IMR-90 (cell line): ENCODE measurements around the gene KDELR1. TPM values are rescaled to one million over a fixed set of nuclear protein-coding genes. Genes with fewer than 3 reads are reported as not detected.

ENCODE experiments used
- ATAC-seq: fragments of 200-7000 bp; cut with Tn5 transposase; 2 replicates; pipeline ENCODE4 v1.9.1; 2020; ENCODE audit warnings: low read depth, mild to moderate bottlenecking, moderate library complexity
- BruUV-seq: library from RNA; stranded (reverse); fragments of 400-500 nt; replicated peaks from 2 replicates; lab custom pipeline; 2021; lab: Mats Ljungman, UMichigan
- CTCF ChIA-PET: fragments of 300-600 bp; formaldehyde crosslinking; extraction: SDS; loops from one replicate; lab custom pipeline; 2021; ENCODE audit warnings: antibody characterized with exemption; lab: Yijun Ruan, JAX
- POLR2A ChIA-PET: fragments of 300-600 bp; sonication (Branson Sonifier 250); formaldehyde crosslinking; loops from one replicate; lab custom pipeline; 2022; ENCODE audit warnings: antibody characterized with exemption; ENCODE audit not compliant: unreplicated experiment; lab: Charles Lee
- DNase-seq: peaks from one replicate; pipeline ENCODE4 v3.0.0; 2013
- H2AFZ ChIP-seq: replicated peaks from 2 replicates; pipeline ENCODE3; 2013; ENCODE audit warnings: low read length, mild to moderate bottlenecking; ENCODE audit not compliant: poor library complexity
- H2AK5ac ChIP-seq: 2 replicates; pipeline ENCODE4 v1.6.1; 2013; ENCODE audit warnings: low read depth, low read length, inconsistent platforms
- H2AK9ac ChIP-seq: replicated peaks from 2 replicates; pipeline ENCODE3; 2013; ENCODE audit warnings: mild to moderate bottlenecking, low read depth, low read length, moderate library complexity; ENCODE audit not compliant: poor library complexity
- H2BK120ac ChIP-seq: 2 replicates; pipeline ENCODE4 v1.6.1; 2013; ENCODE audit warnings: low read depth, low read length, inconsistent platforms
- H2BK15ac ChIP-seq: 3 replicates; pipeline ENCODE4 v1.6.1; 2013; ENCODE audit warnings: low read depth, low read length, inconsistent platforms
- H2BK20ac ChIP-seq: 2 replicates; pipeline ENCODE4 v1.6.1; 2013; ENCODE audit warnings: low read depth, mild to moderate bottlenecking, inconsistent platforms, low read length, moderate library complexity
- H2BK5ac ChIP-seq: 2 replicates; pipeline ENCODE4 v1.6.1; 2013; ENCODE audit warnings: mild to moderate bottlenecking, low read depth, low read length, inconsistent platforms; ENCODE audit not compliant: poor library complexity, severe bottlenecking
- H3K14ac ChIP-seq: replicated peaks from 2 replicates; pipeline ENCODE4 v1.6.1; 2013; ENCODE audit warnings: low read depth, low read length, inconsistent platforms
- H3K18ac ChIP-seq: 2 replicates; pipeline ENCODE4 v1.6.1; 2013; ENCODE audit warnings: low read depth, low read length, control low read depth
- H3K23ac ChIP-seq: 2 replicates; pipeline ENCODE4 v1.6.1; 2013; ENCODE audit warnings: low read depth, low read length, inconsistent platforms
- H3K27ac ChIP-seq: 2 replicates; pipeline ENCODE4 v1.5.1; 2013; ENCODE audit warnings: mild to moderate bottlenecking, control low read depth, low read length; ENCODE audit not compliant: insufficient read depth
- H3K27me3 ChIP-seq: 2 replicates; pipeline ENCODE4 v1.6.1; 2013; ENCODE audit warnings: low read length; ENCODE audit not compliant: control insufficient read depth, insufficient read depth
- H3K36me3 ChIP-seq: 2 replicates; pipeline ENCODE4 v1.6.1; 2013; ENCODE audit warnings: low read length, mixed read lengths; ENCODE audit not compliant: control insufficient read depth, insufficient read depth
- H3K4ac ChIP-seq: 2 replicates; pipeline ENCODE4 v1.6.1; 2013; ENCODE audit warnings: low read depth, low read length, inconsistent platforms
- H3K4me1 ChIP-seq: 2 replicates; pipeline ENCODE4 v1.6.1; 2013; ENCODE audit warnings: low read length, mixed read lengths; ENCODE audit not compliant: control insufficient read depth, insufficient read depth
- H3K4me2 ChIP-seq: 2 replicates; pipeline ENCODE4 v1.6.1; 2013; ENCODE audit warnings: low read depth, mild to moderate bottlenecking, control low read depth, low read length, moderate library complexity
- H3K4me3 ChIP-seq: 2 replicates; pipeline ENCODE4 v1.5.1; 2013; ENCODE audit warnings: low read depth, mild to moderate bottlenecking, control low read depth, low read length, moderate library complexity; ENCODE audit not compliant: insufficient read depth
- H3K56ac ChIP-seq: 2 replicates; pipeline ENCODE4 v1.6.1; 2013; ENCODE audit warnings: low read length, inconsistent platforms; ENCODE audit not compliant: insufficient read depth; ENCODE audit errors: extremely low read depth
- H3K79me1 ChIP-seq, 2 experiments: 2 replicates each; pipeline ENCODE4 v1.6.1; 2013; ENCODE audit warnings: low read length in 2 of 2, inconsistent platforms in 1 of 2, low read depth in 1 of 2
- H3K9ac ChIP-seq: 2 replicates; pipeline ENCODE4 v1.6.1; 2013; ENCODE audit warnings: low read depth, low read length, control low read depth
- H3K9me1 ChIP-seq: 2 replicates; pipeline ENCODE4 v1.6.1; 2013; ENCODE audit warnings: low read length, inconsistent platforms; ENCODE audit not compliant: insufficient read depth
- H3K9me3 ChIP-seq: 2 replicates; pipeline ENCODE4 v1.6.1; 2013; ENCODE audit warnings: low read length; ENCODE audit not compliant: control insufficient read depth, insufficient read depth
- H4K20me1 ChIP-seq: 2 replicates; pipeline ENCODE4 v1.6.1; 2013; ENCODE audit warnings: low read length, inconsistent platforms; ENCODE audit not compliant: insufficient read depth
- H4K5ac ChIP-seq: 2 replicates; pipeline ENCODE4 v1.6.1; 2013; ENCODE audit warnings: mild to moderate bottlenecking, low read depth, low read length, control low read depth
- H4K8ac ChIP-seq, 2 experiments: 2 replicates each; pipeline ENCODE4 v1.6.1; 2013; ENCODE audit warnings: low read depth in 2 of 2, low read length in 2 of 2, control low read depth in 1 of 2, inconsistent platforms in 1 of 2
- H4K91ac ChIP-seq: 2 replicates; pipeline ENCODE4 v1.6.1; 2013; ENCODE audit warnings: low read depth, low read length, inconsistent platforms; ENCODE audit not compliant: insufficient read depth
- BHLHE40 ChIP-seq: fragments of 150-350 bp; IDR thresholded peaks from 2 replicates; pipeline ENCODE4 v1.6.1; 2016; ENCODE audit warnings: mild to moderate bottlenecking, low read depth, low read length
- CEBPB ChIP-seq: IDR thresholded peaks from 2 replicates; pipeline ENCODE4 v1.6.1; 2012; ENCODE audit warnings: low read depth, low read length, improper control_type of control experiment
- CHD1 ChIP-seq: IDR thresholded peaks from 2 replicates; pipeline ENCODE4 v1.6.1; 2012; ENCODE audit warnings: low read depth, low read length, improper control_type of control experiment
- FOS ChIP-seq: fragments of 150-350 bp; IDR thresholded peaks from 2 replicates; pipeline ENCODE4 v1.6.1; 2016; ENCODE audit warnings: low read depth, low read length
- MAFK ChIP-seq: IDR thresholded peaks from 2 replicates; pipeline ENCODE4 v1.6.1; 2012; ENCODE audit warnings: low read depth, low read length, improper control_type of control experiment
- MAZ ChIP-seq: IDR thresholded peaks from 2 replicates; pipeline ENCODE4 v1.6.1; 2012; ENCODE audit warnings: low read depth, mild to moderate bottlenecking, low read length, improper control_type of control experiment, moderate library complexity, borderline replicate concordance
- MXI1 ChIP-seq: IDR thresholded peaks from 2 replicates; pipeline ENCODE4 v1.6.1; 2012; ENCODE audit warnings: low read depth, mild to moderate bottlenecking, low read length, moderate library complexity, borderline replicate concordance
- NFE2L2 ChIP-seq: fragments of 150-350 bp; IDR thresholded peaks from 2 replicates; pipeline ENCODE4 v1.6.1; 2016; ENCODE audit warnings: low read depth, mild to moderate bottlenecking, low read length
- RCOR1 ChIP-seq: IDR thresholded peaks from 2 replicates; pipeline ENCODE4 v1.6.1; 2012; ENCODE audit warnings: mild to moderate bottlenecking, low read length, improper control_type of control experiment; ENCODE audit not compliant: insufficient replicate concordance
- RFX5 ChIP-seq: IDR thresholded peaks from 2 replicates; pipeline ENCODE4 v1.8.0; 2012; ENCODE audit warnings: low read depth, mild to moderate bottlenecking, low read length, moderate library complexity
- WGBS, 2 experiments: methylation state at CpG; one replicate each; pipeline versions ENCODE4 v1.1.5 to v1.1.7; 2013; ENCODE audit warnings: missing lambda C conversion rate in 2 of 2; ENCODE audit not compliant: insufficient read length in 1 of 2; ENCODE audit errors: extremely low coverage in 2 of 2; 5-methylcytosine and 5-hydroxymethylcytosine counted together
- dilution Hi-C: fragments of 300-500 bp; cut with HindIII; formaldehyde crosslinking; loops from one replicate; pipeline ENCODE4 v1.14.3; 2018; ENCODE audit warnings: low sequenced_read_pairs; ENCODE audit not compliant: unreplicated experiment
- in situ Hi-C: fragments of 300-500 bp; cut with MboI; formaldehyde crosslinking; loops from 3 replicates; pipeline ENCODE4 v1.14.3; 2019; ENCODE audit warnings: low sequenced_read_pairs, inconsistent platforms, mixed read lengths
- intact Hi-C: fragments of 100-400 bp; cut with micrococcal nuclease; formaldehyde crosslinking; loops from 2 replicates; pipeline ENCODE4 v1.10.0; 2022
- polyA plus RNA-seq, 3 experiments: library from polyadenylated mRNA; depleted of rRNA; stranded (reverse); fragments of >200 nt; gene quantifications; 2 replicates each; pipeline ENCODE4 v1.2.3, GENCODE V29; 2012; ENCODE audit warnings: low replicate concordance in 1 of 3
- total RNA-seq: library from RNA; depleted of rRNA; stranded (reverse); fragments of >200 nt; gene quantifications from 2 replicates; pipeline ENCODE4 v1.2.3, GENCODE V29; 2012
- TF ChIP-seq, protein P1 (sequence below): fragments of 150-350 bp; IDR thresholded peaks from 2 replicates; pipeline ENCODE4 v1.6.1; 2016; ENCODE audit warnings: low read depth, mild to moderate bottlenecking, low read length, moderate library complexity, borderline replicate concordance
- TF ChIP-seq, protein P2 (sequence below): fragments of 150-350 bp; IDR thresholded peaks from 2 replicates; pipeline ENCODE4 v1.6.1; 2017; ENCODE audit warnings: mild to moderate bottlenecking, antibody characterized with exemption, low read length, low read depth
- TF ChIP-seq, protein P3 (sequence below): conservative IDR thresholded peaks from 2 replicates; pipeline ENCODE4 v1.5.1; 2012; ENCODE audit warnings: mild to moderate bottlenecking, low read depth, low read length, improper control_type of control experiment

KDELR1 gene
- total and polyA plus RNA-seq, 2 of the 4 experiments (the other 2 are of a cell fraction): 58.8 to 180 TPM

DNA sequence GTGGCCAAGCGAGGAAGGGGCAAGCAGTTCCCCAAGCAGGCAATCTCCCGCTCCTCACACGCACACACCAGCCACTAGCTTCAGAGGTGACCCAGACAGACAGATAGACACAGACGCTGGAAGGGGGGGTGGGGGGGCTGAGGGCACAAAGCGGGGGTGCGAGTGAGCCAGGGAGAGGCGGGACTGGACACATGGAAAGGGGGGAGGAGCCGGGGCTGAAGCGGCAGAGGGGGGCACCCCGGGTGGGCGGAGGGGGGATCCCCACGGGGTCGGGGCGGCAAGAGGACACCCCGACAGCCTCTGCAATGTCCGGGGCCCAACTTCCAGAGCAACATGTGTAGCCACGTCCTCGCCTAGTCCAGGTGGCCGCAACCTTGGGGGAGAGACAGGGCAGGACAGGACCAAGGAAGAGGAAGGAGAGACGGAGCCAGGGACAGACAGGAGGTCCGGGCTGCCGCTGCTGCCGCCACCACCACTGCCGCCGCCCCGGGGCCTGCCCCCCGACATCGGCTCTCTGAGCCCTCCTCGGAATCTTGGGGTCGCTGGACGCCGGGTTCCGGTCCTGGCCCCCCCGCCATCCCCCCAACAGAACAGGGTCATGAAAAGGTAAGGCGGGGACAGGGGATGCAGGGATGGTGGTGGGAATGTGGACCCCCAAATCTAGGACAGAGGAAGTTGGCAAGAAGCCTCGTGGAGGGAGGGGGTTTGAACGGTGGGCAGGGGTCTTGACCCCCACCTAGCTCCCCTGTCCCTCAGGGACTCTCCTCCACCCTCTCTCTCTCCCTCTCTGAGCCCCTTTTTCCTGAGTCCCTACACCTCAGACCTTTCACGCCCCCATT is 3.2 kb upstream of the KDELR1 start:
- CTCF ChIA-PET: no interaction called here
- TF ChIP-seq BHLHE40 (no peak), FOS (no peak), MAFK (no peak), RFX5 (no peak), CHD1 (no peak), RCOR1 (no peak), MXI1 (no peak), NFE2L2 (no peak), MAZ (no peak), CEBPB (no peak)
- TF ChIP-seq, protein P1, sequence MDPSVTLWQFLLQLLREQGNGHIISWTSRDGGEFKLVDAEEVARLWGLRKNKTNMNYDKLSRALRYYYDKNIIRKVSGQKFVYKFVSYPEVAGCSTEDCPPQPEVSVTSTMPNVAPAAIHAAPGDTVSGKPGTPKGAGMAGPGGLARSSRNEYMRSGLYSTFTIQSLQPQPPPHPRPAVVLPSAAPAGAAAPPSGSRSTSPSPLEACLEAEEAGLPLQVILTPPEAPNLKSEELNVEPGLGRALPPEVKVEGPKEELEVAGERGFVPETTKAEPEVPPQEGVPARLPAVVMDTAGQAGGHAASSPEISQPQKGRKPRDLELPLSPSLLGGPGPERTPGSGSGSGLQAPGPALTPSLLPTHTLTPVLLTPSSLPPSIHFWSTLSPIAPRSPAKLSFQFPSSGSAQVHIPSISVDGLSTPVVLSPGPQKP: no peak
- TF ChIP-seq, protein P2, sequence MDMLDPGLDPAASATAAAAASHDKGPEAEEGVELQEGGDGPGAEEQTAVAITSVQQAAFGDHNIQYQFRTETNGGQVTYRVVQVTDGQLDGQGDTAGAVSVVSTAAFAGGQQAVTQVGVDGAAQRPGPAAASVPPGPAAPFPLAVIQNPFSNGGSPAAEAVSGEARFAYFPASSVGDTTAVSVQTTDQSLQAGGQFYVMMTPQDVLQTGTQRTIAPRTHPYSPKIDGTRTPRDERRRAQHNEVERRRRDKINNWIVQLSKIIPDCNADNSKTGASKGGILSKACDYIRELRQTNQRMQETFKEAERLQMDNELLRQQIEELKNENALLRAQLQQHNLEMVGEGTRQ: no peak
- TF ChIP-seq, protein P3, sequence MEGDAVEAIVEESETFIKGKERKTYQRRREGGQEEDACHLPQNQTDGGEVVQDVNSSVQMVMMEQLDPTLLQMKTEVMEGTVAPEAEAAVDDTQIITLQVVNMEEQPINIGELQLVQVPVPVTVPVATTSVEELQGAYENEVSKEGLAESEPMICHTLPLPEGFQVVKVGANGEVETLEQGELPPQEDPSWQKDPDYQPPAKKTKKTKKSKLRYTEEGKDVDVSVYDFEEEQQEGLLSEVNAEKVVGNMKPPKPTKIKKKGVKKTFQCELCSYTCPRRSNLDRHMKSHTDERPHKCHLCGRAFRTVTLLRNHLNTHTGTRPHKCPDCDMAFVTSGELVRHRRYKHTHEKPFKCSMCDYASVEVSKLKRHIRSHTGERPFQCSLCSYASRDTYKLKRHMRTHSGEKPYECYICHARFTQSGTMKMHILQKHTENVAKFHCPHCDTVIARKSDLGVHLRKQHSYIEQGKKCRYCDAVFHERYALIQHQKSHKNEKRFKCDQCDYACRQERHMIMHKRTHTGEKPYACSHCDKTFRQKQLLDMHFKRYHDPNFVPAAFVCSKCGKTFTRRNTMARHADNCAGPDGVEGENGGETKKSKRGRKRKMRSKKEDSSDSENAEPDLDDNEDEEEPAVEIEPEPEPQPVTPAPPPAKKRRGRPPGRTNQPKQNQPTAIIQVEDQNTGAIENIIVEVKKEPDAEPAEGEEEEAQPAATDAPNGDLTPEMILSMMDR: no peak

More for the DNA sequence above, 3.2 kb upstream of the KDELR1 start:
- BruUV-seq: no TSS peak
- Histone ChIP-seq H3K56ac (no peak overlapping the region), H3K4me1 (peaks cover 4% of the 10 kb centered on the region; the same call in 1 of the 2 replicates), H4K91ac (no peak overlapping the region), H3K4me2 (peak overlapping the region; percentile 64; the same call in 1 of the 2 replicates), H2AFZ (peak overlapping the region; percentile 66), H3K79me1 (peaks cover 0 to 12% of the 10 kb centered on the region in 2 experiments; a peak in 3 of 4 replicates), H3K4ac (no peak overlapping the region), H2AK5ac (0 out of 2 replicates have a peak overlapping the region, but pooled peaks have one; percentile 14), H3K9ac (no peak overlapping the region), H2BK20ac (no peak overlapping the region), H3K27me3 (peaks cover 54% of the 10 kb centered on the region), H4K5ac (no peak overlapping the region), H2BK15ac (no peak overlapping the region), H2AK9ac (peak overlapping the region; percentile 89), H3K23ac (no peak overlapping the region), H4K20me1 (peaks cover 4% of the 10 kb centered on the region), H2BK120ac (no peak overlapping the region), H4K8ac (no peak overlapping the region), H3K14ac (no peak overlapping the region), H3K36me3 (peaks cover under 1% of the 10 kb centered on the region; the same call in 1 of the 2 replicates), H3K4me3 (no peak overlapping the region), H3K9me1 (peaks cover 3% of the 10 kb centered on the region; the same call in 1 of the 2 replicates), H3K9me3 (no peaks in the 10 kb centered on the region), H2BK5ac (no peak overlapping the region), H3K27ac (no peak overlapping the region), H3K18ac (no peak overlapping the region)
- dilution Hi-C loops (no loop called here), intact Hi-C loops (loop anchor here (10.0 kb wide), 1 partner anchor 70 kb away; the partner anchor contains the start of gene EMP3), in situ Hi-C loops (no loop called here)
- POLR2A ChIA-PET: no interaction called here
- 11% methylated on average over 7 of the region's 38 CpGs; no CpG with 5 or more reads in 1 of the 2 experiments for WGBS, 2 experiments
- no peak for ATAC-seq
- no peak for DNase-seq
